ENCODE data around the gene CDH15.
A peak's percentile ranks its signal among the peaks of the same experiment; 100 is the strongest.
"Not testable (repeated sequence)": the region's sequence is repeated elsewhere in the genome, so short reads cannot be mapped to it uniquely, and the experiment has no call there.

The CDH15 gene

GRCh38 chr16:89172528-89173173, 1.1 kb downstream of the CDH15 start:
- no peak for DNase-seq

GRCh38 chr16:89173174-89173921, 1.8 kb downstream of the CDH15 start:
- DNase-seq = no peak

- no peak for DNase-seq
Measured at GRCh38 chr16:89174055-89174827, 2.7 kb downstream of the CDH15 start.

GRCh38 chr16:89174877-89175276, 3.3 kb downstream of the CDH15 start:
- no peak for DNase-seq

GRCh38 chr16:89175280-89176146, 4.0 kb downstream of the CDH15 start:
- no peak for DNase-seq

GRCh38 chr16:89176147-89176690, 4.7 kb downstream of the CDH15 start:
- no peak for DNase-seq

GRCh38 chr16:89176717-89177116, 5.2 kb downstream of the CDH15 start:
- DNase-seq = no peak

GRCh38 chr16:89177501-89177900, 6.0 kb downstream of the CDH15 start:
- no peak for DNase-seq

- DNase-seq = no peak
Measured at GRCh38 chr16:89178453-89179147, 7.1 kb downstream of the CDH15 start.

GRCh38 chr16:89179148-89179484, 7.6 kb downstream of the CDH15 start:
- no peak for DNase-seq

- no peak for DNase-seq
Measured at GRCh38 chr16:89179656-89180315, 8.2 kb downstream of the CDH15 start.

GRCh38 chr16:89183463-89183862, 11.9 kb downstream of the CDH15 start:
- DNase-seq = no peak

GRCh38 chr16:89183975-89184676, 12.6 kb downstream of the CDH15 start:
- DNase-seq = no peak

GRCh38 chr16:89184677-89184932, 13.1 kb downstream of the CDH15 start:
- no peak for DNase-seq

GRCh38 chr16:89184933-89185794, 13.6 kb downstream of the CDH15 start:
- DNase-seq = no peak

- DNase-seq = not testable (repeated sequence)
Measured at GRCh38 chr16:89185887-89186592, 14.5 kb downstream of the CDH15 start.

GRCh38 chr16:89186593-89187031, 15.1 kb downstream of the CDH15 start:
- not testable (repeated sequence) for DNase-seq

GRCh38 chr16:89187032-89187769, 15.7 kb downstream of the CDH15 start:
- peak; percentile 50 to 70 for DNase-seq

Data from inflammatory macrophage (primary cell).